HEK293T (cell line): ENCODE measurements around the gene RNH1.

Experiments used
- CTCF ChIA-PET: fragments of 350-600 bp; formaldehyde crosslinking; extraction: SDS; loops from one replicate; lab custom pipeline; 2021; ENCODE audit warnings: antibody characterized with exemption, inconsistent platforms; lab: Yijun Ruan, JAX
- POLR2A ChIA-PET: fragments of 350-600 bp; formaldehyde crosslinking; extraction: SDS; loops from one replicate; lab custom pipeline; 2020; ENCODE audit warnings: antibody characterized with exemption, inconsistent platforms; lab: Yijun Ruan, JAX
- DNase-seq: peaks from one replicate; pipeline ENCODE4 v3.0.0; 2012; ENCODE audit warnings: mixed read lengths; ENCODE audit errors: extremely low spot score
- ARNT ChIP-seq: fragments of 450-650 bp; IDR thresholded peaks from 2 replicates; pipeline ENCODE4 v1.6.1; 2017; ENCODE audit warnings: mild to moderate bottlenecking
- BHLHE40 ChIP-seq: fragments of 450-650 bp; IDR thresholded peaks from 2 replicates; pipeline ENCODE4 v1.6.1; 2016; ENCODE audit warnings: mild to moderate bottlenecking, moderate library complexity, borderline replicate concordance
- CTBP1 ChIP-seq: fragments of 450-650 bp; IDR thresholded peaks from 2 replicates; pipeline ENCODE4 v1.6.1; 2016; ENCODE audit warnings: borderline replicate concordance
- ELF4 ChIP-seq: fragments of 450-650 bp; IDR thresholded peaks from 2 replicates; pipeline ENCODE4 v1.6.1; 2017; ENCODE audit warnings: antibody characterized with exemption
- FOXA1 ChIP-seq: fragments of 450-650 bp; IDR thresholded peaks from 2 replicates; pipeline ENCODE4 v1.6.1; 2016; ENCODE audit warnings: mild to moderate bottlenecking
- FOXK2 ChIP-seq: fragments of 450-650 bp; IDR thresholded peaks from 2 replicates; pipeline ENCODE4 v1.6.1; 2016; ENCODE audit warnings: mild to moderate bottlenecking
- FOXM1 ChIP-seq: fragments of 450-650 bp; IDR thresholded peaks from 2 replicates; pipeline ENCODE4 v1.6.1; 2017; ENCODE audit warnings: mild to moderate bottlenecking, borderline replicate concordance
- HDGF ChIP-seq: fragments of 450-650 bp; IDR thresholded peaks from 2 replicates; pipeline ENCODE4 v1.6.1; 2017; ENCODE audit warnings: antibody characterized with exemption, borderline replicate concordance
- L3MBTL2 ChIP-seq: fragments of 450-650 bp; conservative IDR thresholded peaks from 2 replicates; pipeline ENCODE4 v1.6.1; 2016; ENCODE audit warnings: mild to moderate bottlenecking
- LEF1 ChIP-seq: fragments of 450-650 bp; IDR thresholded peaks from 2 replicates; pipeline ENCODE4 v1.6.1; 2017; ENCODE audit warnings: mild to moderate bottlenecking, borderline replicate concordance
- NFRKB ChIP-seq: fragments of 450-650 bp; IDR thresholded peaks from 2 replicates; pipeline ENCODE4 v1.6.1; 2016; ENCODE audit warnings: mild to moderate bottlenecking, moderate library complexity
- PKNOX1 ChIP-seq: fragments of 450-650 bp; IDR thresholded peaks from 2 replicates; pipeline ENCODE4 v1.6.1; 2016
- SP1 ChIP-seq: fragments of 450-650 bp; IDR thresholded peaks from 2 replicates; pipeline ENCODE4 v1.6.1; 2017
- SUZ12 ChIP-seq: fragments of 450-650 bp; IDR thresholded peaks from 2 replicates; pipeline ENCODE4 v1.6.1; 2016; ENCODE audit warnings: mild to moderate bottlenecking
- TARDBP ChIP-seq: fragments of 450-650 bp; IDR thresholded peaks from 2 replicates; pipeline ENCODE4 v1.6.1; 2016
- ZNF384 ChIP-seq: fragments of 450-650 bp; IDR thresholded peaks from 2 replicates; pipeline ENCODE4 v1.6.1; 2016

Gene RNH1

DNA sequence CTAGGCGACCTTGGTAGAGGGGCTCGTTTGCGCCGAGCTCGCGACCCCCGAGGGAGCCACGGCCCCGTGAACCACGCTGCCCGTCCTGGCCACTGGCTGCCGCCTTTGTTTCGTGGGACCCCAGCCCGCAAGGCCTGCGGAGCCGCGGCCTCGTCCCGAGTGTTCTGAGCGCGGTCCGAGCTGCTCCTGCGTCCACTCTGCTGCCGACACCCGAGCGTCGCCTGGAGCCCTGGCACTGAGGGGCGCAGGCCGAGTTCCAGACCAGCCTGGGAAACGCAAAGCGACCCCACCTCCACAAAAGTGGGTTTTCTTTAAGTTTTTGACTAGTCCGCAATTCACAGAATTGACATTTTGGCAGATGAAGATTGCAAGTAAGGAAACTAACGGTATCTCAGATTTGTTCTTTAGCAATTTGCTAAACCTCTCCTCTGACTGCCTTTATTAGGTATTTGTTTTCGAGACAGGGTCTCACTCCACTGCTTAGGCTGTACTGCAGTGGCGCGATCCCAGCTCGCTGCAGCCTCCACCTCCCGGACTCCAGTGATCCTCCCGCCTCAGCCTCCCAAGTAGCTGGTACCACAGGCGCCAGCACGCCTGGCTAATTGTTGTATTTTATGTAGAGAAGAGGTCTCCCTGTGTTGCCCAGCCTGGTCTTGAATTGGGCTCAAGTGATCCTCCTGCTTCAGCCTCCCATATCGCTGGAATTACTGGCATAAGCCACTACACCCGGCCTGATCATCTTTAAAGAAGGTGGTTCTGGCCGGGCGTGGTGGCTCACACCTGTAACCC lies 879 bp upstream of the RNH1 start:
- DNase-seq = no peak
- CTCF ChIA-PET = no interaction called here
- POLR2A ChIA-PET = interaction anchor here (2.4 kb wide), 1 partner anchor 9 kb away, joined by 13 read pairs; no protein-coding TSS in a partner anchor
- TF ChIP-seq FOXA1 = no peak
- no peak for TF ChIP-seq CTBP1
- no peak for TF ChIP-seq LEF1
- no peak for TF ChIP-seq L3MBTL2
- no peak for TF ChIP-seq ELF4
- no peak for TF ChIP-seq ARNT
- no peak for TF ChIP-seq HDGF
- TF ChIP-seq FOXM1 = no peak
- TF ChIP-seq NFRKB = no peak
- TF ChIP-seq ZNF384 = no peak
- no peak for TF ChIP-seq SP1
- no peak for TF ChIP-seq BHLHE40
- no peak for TF ChIP-seq TARDBP
- no peak for TF ChIP-seq SUZ12
- TF ChIP-seq PKNOX1 = no peak
- TF ChIP-seq FOXK2 = no peak

DNA sequence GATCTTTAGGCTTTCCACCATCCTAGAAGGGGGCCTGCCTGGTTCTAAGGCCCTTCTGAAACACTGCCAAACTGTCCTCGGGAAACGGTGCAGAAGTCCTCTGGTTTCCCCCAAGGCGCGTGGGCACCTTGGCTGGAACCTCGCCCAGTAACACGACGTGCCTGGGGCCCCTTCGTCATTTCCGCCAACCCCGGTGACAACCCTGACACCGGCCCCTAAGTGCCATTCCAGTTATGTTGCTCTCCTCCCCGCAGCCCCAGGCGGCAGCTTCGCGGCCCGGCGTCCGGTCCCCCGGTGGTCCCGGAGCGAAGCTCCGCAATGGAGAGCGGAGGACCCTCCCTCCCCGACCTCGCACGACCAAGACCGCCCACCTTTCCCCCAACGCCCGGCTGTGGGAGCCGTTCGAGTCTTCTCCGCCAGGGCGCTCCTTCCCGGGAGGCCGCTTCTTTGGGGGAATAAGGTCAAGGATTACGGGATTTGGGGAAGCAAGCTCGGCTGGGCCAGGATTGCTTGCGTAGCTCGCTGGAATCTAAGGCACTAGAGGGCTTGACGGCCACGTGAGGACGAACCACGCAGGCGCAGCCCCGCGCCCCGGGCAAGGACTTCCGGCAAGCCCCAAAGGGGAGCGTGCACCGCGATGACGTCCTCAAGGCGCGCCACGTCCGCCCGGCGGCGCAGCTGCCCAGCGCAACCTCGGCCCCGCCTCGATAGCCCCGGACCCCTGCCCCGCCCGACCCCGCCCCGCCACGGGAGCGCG lies 626 bp downstream of the RNH1 start:
- ChIA-PET CTCF (no interaction called here), POLR2A (interaction anchor here (0.6 to 2.4 kb wide), 10 partner anchors 8 to 58 kb away, joined by 3 to 13 read pairs (median 5); partner anchors contain the start of gene HRAS)
- peak; percentile 98 for DNase-seq
- TF ChIP-seq ARNT = no peak
- no peak; the same call in 1 of the 2 replicates for TF ChIP-seq ELF4
- TF ChIP-seq NFRKB = no peak
- TF ChIP-seq FOXA1 = no peak
- TF ChIP-seq LEF1 = no peak
- peak; percentile 85 for TF ChIP-seq L3MBTL2
- TF ChIP-seq HDGF = no peak

GRCh38 chr11:504994-505344 lies 2.1 kb downstream of the RNH1 start:
- DNase-seq = no peak
- POLR2A ChIA-PET = interaction anchor here (2.1 kb wide), 1 partner anchor 11 kb away, joined by 12 read pairs; no protein-coding TSS in a partner anchor
- CTCF ChIA-PET = interaction anchor here (1.1 kb wide), 1 partner anchor 57 kb away, joined by 3 read pairs; no protein-coding TSS in a partner anchor
- TF ChIP-seq FOXA1 = no peak
- TF ChIP-seq L3MBTL2 = no peak
- no peak for TF ChIP-seq ELF4
- no peak for TF ChIP-seq HDGF
- TF ChIP-seq TARDBP = no peak
- no peak for TF ChIP-seq BHLHE40
- no peak for TF ChIP-seq SUZ12
- TF ChIP-seq ARNT = no peak
- no peak for TF ChIP-seq PKNOX1
- no peak for TF ChIP-seq LEF1
- no peak for TF ChIP-seq SP1
- no peak for TF ChIP-seq CTBP1
- no peak for TF ChIP-seq FOXK2
- no peak for TF ChIP-seq FOXM1
- TF ChIP-seq NFRKB = no peak
- no peak for TF ChIP-seq ZNF384

GRCh38 chr11:504053-504993 lies 2.7 kb downstream of the RNH1 start:
- POLR2A ChIA-PET = no interaction called here

More at GRCh38 chr11:504053-504993, 2.7 kb downstream of the RNH1 start:
- TF ChIP-seq FOXK2 (no peak), SP1 (no peak), TARDBP (no peak), L3MBTL2 (no peak), PKNOX1 (no peak), FOXA1 (no peak), LEF1 (no peak), FOXM1 (no peak), ELF4 (no peak), ZNF384 (no peak)
- no peak for DNase-seq
- CTCF ChIA-PET = interaction anchor here (1.1 kb wide), 1 partner anchor 56 kb away, joined by 3 read pairs; no protein-coding TSS in a partner anchor
